Measurements from ENCODE around the gene TLCD1. TPM values are rescaled to one million over a fixed set of nuclear protein-coding genes. Genes with fewer than 3 reads are reported as not detected.

The TLCD1 gene
- 1.8 and 2.6 TPM in 2 replicates for total RNA-seq
- polyA plus RNA-seq: 6.8 and 8.1 TPM in 2 replicates
- polyA plus RNA-seq (2011; cell fraction: cytosol; rRNA removed): 3.7 and 4.1 TPM in 2 replicates
- 1.3 TPM in 2 replicates for polyA plus RNA-seq (2011; cell fraction: nucleus; rRNA removed)
- 4.2 and 4.8 TPM in 2 replicates for polyA plus RNA-seq (2012)
- 4.9 and 10.5 TPM in 2 replicates for polyA minus RNA-seq
- polyA minus RNA-seq (2011; cell fraction: cytosol; rRNA and poly(A)+ RNA removed): 15.7 TPM
- 2.3 and 3.2 TPM in 2 replicates for polyA minus RNA-seq (2011; cell fraction: nucleus; rRNA and poly(A)+ RNA removed)
- percentile 27 among the genes with signal in this experiment for Bru-seq, nascent RNA
- BruChase-seq, experiment 1, labeled RNA remaining after a 6-hour chase: percentile 25 among the genes with signal in this experiment
- BruChase-seq, experiment 2, labeled RNA remaining after a 2-hour chase: percentile 22 among the genes with signal in this experiment
- long read RNA-seq, partial matches to known transcripts: 0 of 4 reads
- long read RNA-seq, other reads (novel, unspliced or antisense): 1 of 4 reads

GRCh38 chr17:28726226-28726626, at the start of gene TLCD1:
TLCD1 (minus strand) TSS chr17:28726233; CDS start chr17:28726097, 136 bp downstream.
- TF ChIP-seq MYC (IDR thresholded peaks at IDR 0.05; ENCODE audit: low read depth, low read length) (no peak), EZH2 (IDR thresholded peaks at IDR 0.05; ENCODE audit: borderline replicate concordance, low read depth, low read length, severe bottlenecking) (no peak), GATA2 (IDR thresholded peaks at IDR 0.05; ENCODE audit: insufficient read depth, insufficient read length, low read depth, low read length) (no peak), CTCF (IDR thresholded peaks at IDR 0.05; ENCODE audit: extremely low read depth in 1 of 2, insufficient read depth in 1 of 2, low read depth in 1 of 2, low read length in 2 of 2) (no peak), FOS (IDR thresholded peaks at IDR 0.05; ENCODE audit: borderline replicate concordance, insufficient read depth, low read length) (no peak), POLR2AphosphoS5 (IDR thresholded peaks at IDR 0.05; ENCODE audit: insufficient read depth, low read depth, low read length) (no peak), POLR2A (IDR thresholded peaks at IDR 0.05; ENCODE audit: low read depth, low read length) (no peak), JUN (IDR thresholded peaks at IDR 0.05; ENCODE audit: borderline replicate concordance, insufficient read depth, insufficient read length, low read depth) (no peak), MAX (IDR thresholded peaks at IDR 0.05; ENCODE audit: insufficient read depth, insufficient read length) (no peak)
- CTCF ChIA-PET: interaction anchor here (0.6 to 13.7 kb wide), 38 partner anchors 9 to 398 kb away, joined by 3 to 602 read pairs (median 8); partner anchors contain the start of genes ERAL1, FAM222B, FLOT2 and PHF12
- Histone ChIP-seq H3K4me2 (ENCODE audit: insufficient read depth, low read length) (peak within 1 kb of the TSS; percentile 68), H3K36me3 (ENCODE audit: control insufficient read depth in 2 of 2, extremely low read depth in 1 of 2, insufficient read depth in 2 of 2, low read length in 2 of 2) (peaks cover 15 to 19% of the 10 kb centered on the region in 2 experiments), H3K9me3 (replicated peaks; ENCODE audit: control insufficient read depth, insufficient read depth, low read length) (no peaks in the 10 kb centered on the region), H2AFZ (ENCODE audit: low read depth, low read length) (peak within 1 kb of the TSS; percentile 84), H3K27me3 (ENCODE audit: control insufficient read depth in 2 of 2, insufficient read depth in 2 of 2, low read length in 2 of 2) (no peaks in the 10 kb centered on the region), H3K79me2 (ENCODE audit: control insufficient read depth, insufficient read depth, low read length) (peaks cover 24% of the 10 kb centered on the region), H3K4me3 (replicated peaks in 1 of 3; ENCODE audit: insufficient read depth in 1 of 3, low read depth in 1 of 3, low read length in 3 of 3) (peak within 1 kb of the TSS; percentile 29 to 57 (median 41)), H3K9ac (replicated peaks; ENCODE audit: extremely low read depth, insufficient read depth, low read length) (peak within 1 kb of the TSS; percentile 53), H4K20me1 (replicated peaks; ENCODE audit: control insufficient read depth, extremely low read depth, insufficient read depth, low read length) (no peaks in the 10 kb centered on the region), H3K9me1 (replicated peaks; ENCODE audit: control insufficient read depth, extremely low read depth, insufficient read depth, low read length) (no peaks in the 10 kb centered on the region), H3K27ac (ENCODE audit: insufficient read depth, low read depth, low read length) (peak within 1 kb of the TSS; percentile 10), H3K4me1 (ENCODE audit: control insufficient read depth, extremely low read depth, insufficient read depth, low read length) (peaks cover 40% of the 10 kb centered on the region)
- dilution Hi-C loops (cut with MboI; ENCODE audit: extremely low pct_ligation_motif_present, low sequenced_read_pairs) (no loop called here), intact Hi-C loops (cut with micrococcal nuclease) (loop anchor here (1.0 to 2.0 kb wide), 3 partner anchors 167 to 190 kb away; partner anchors contain the start of gene DHRS13)
- no peak for DNase-seq (ENCODE audit: low read depth, low spot score)
- no TSS peak for BruUV-seq (replicated peaks)
- FAIRE-seq: no peak
- POLR2A ChIA-PET: interaction anchor here (1.3 to 4.7 kb wide), 3 partner anchors 15 to 226 kb away, joined by 3 to 45 read pairs (median 11); no protein-coding TSS in a partner anchor
